Panc1 (cell line): ENCODE results near the gene MVD. TPM values are rescaled to one million over a fixed set of nuclear protein-coding genes. Genes with fewer than 3 reads are reported as not detected.

Source experiments
- ATAC-seq: fragments of 200-7000 bp; cut with Tn5 transposase; 2 replicates; pipeline ENCODE4 v1.9.1; 2020; ENCODE audit warnings: mild to moderate bottlenecking, moderate library complexity
- BruUV-seq: library from RNA; stranded (reverse); fragments of 400-500 nt; replicated peaks from 2 replicates; lab custom pipeline; 2021; lab: Mats Ljungman, UMichigan
- CTCF ChIA-PET: fragments of 300-600 bp; sonication (Branson Sonifier 250); formaldehyde crosslinking; loops from one replicate; lab custom pipeline; 2022; ENCODE audit warnings: antibody characterized with exemption; lab: Charles Lee
- POLR2A ChIA-PET: fragments of 300-600 bp; sonication (Branson Sonifier 250); formaldehyde crosslinking; loops from one replicate; lab custom pipeline; 2022; ENCODE audit warnings: antibody characterized with exemption; lab: Charles Lee
- DNase-seq: peaks from one replicate; pipeline ENCODE4 v3.0.0-alpha.2; 2010; ENCODE audit warnings: low read depth, low spot score
- H3K27ac ChIP-seq: 2 replicates; pipeline ENCODE4 v1.5.1; 2011; ENCODE audit warnings: mild to moderate bottlenecking, low read length, inconsistent platforms
- H3K27me3 ChIP-seq: fragments of 200-500 bp; sonication (Bioruptor generic); 2 replicates; pipeline ENCODE4 v1.6.0; 2014; ENCODE audit warnings: low read length, inconsistent platforms; ENCODE audit not compliant: control insufficient read depth, insufficient read depth
- H3K36me3 ChIP-seq: fragments of 200-500 bp; sonication (Bioruptor generic); 2 replicates; pipeline ENCODE4 v1.5.1; 2014; ENCODE audit warnings: inconsistent platforms, mild to moderate bottlenecking, low read length, moderate library complexity; ENCODE audit not compliant: control insufficient read depth, insufficient read depth
- H3K4me1 ChIP-seq: 2 replicates; pipeline ENCODE4 v1.5.1; 2011; ENCODE audit warnings: inconsistent platforms, mild to moderate bottlenecking, low read length, moderate library complexity; ENCODE audit not compliant: control insufficient read depth, insufficient read depth
- H3K4me3 ChIP-seq, 2 experiments: 2 replicates each; pipeline ENCODE4 v1.5.1; 2011 to 2012; ENCODE audit warnings: low read depth in 2 of 2, low read length in 2 of 2, mild to moderate bottlenecking in 2 of 2, inconsistent platforms in 1 of 2, moderate library complexity in 1 of 2
- H3K9me3 ChIP-seq: fragments of 200-500 bp; sonication (Bioruptor generic); 2 replicates; pipeline ENCODE4 v1.5.1; 2014; ENCODE audit warnings: low read depth, mild to moderate bottlenecking, inconsistent platforms, low read length, moderate library complexity; ENCODE audit not compliant: control insufficient read depth, insufficient read depth
- POLR2AphosphoS5 ChIP-seq: IDR thresholded peaks from 2 replicates; pipeline ENCODE4 v1.6.1; 2012; ENCODE audit warnings: mild to moderate bottlenecking, low read depth, low read length, moderate library complexity
- SIN3A ChIP-seq: IDR thresholded peaks from 2 replicates; pipeline ENCODE4 v1.6.1; 2012; ENCODE audit warnings: low read depth, mild to moderate bottlenecking, low read length, moderate library complexity, borderline replicate concordance; ENCODE audit not compliant: insufficient read depth
- TCF7L2 ChIP-seq: IDR thresholded peaks from 2 replicates; pipeline ENCODE4 v1.6.1; 2011; ENCODE audit warnings: mild to moderate bottlenecking, low read depth, low read length, inconsistent platforms
- in situ Hi-C: cut with HindIII; loops from 2 replicates; pipeline ENCODE4 v1.10.0; 2016; ENCODE audit warnings: low sequenced_read_pairs, low pct_unique_long_range_greater_than_20kb
- intact Hi-C: fragments of 100-400 bp; cut with micrococcal nuclease; formaldehyde crosslinking; loops from one replicate; pipeline ENCODE4 v1.10.0; 2022; ENCODE audit not compliant: unreplicated experiment
- total RNA-seq: library from RNA; stranded (reverse); gene quantifications from one replicate; pipeline ENCODE4 v1.2.1, GENCODE V29; 2021; ENCODE audit not compliant: unreplicated experiment
- TF ChIP-seq, protein P1 (sequence below), 2 experiments: IDR thresholded peaks; 2 replicates each; pipeline ENCODE4 v1.6.1; 2011 to 2012; ENCODE audit warnings: low read depth in 2 of 2, control low read depth in 1 of 2, low read length in 1 of 2, mild to moderate bottlenecking in 1 of 2, moderate library complexity in 1 of 2; ENCODE audit not compliant: insufficient read depth in 1 of 2
- TF ChIP-seq, protein P2 (sequence below): fragments of 450-650 bp; IDR thresholded peaks from 2 replicates; pipeline ENCODE4 v1.5.1; 2017; ENCODE audit warnings: mild to moderate bottlenecking

Gene MVD
- total RNA-seq, 1 experiment from 2014 or later: 96.8 TPM

DNA sequence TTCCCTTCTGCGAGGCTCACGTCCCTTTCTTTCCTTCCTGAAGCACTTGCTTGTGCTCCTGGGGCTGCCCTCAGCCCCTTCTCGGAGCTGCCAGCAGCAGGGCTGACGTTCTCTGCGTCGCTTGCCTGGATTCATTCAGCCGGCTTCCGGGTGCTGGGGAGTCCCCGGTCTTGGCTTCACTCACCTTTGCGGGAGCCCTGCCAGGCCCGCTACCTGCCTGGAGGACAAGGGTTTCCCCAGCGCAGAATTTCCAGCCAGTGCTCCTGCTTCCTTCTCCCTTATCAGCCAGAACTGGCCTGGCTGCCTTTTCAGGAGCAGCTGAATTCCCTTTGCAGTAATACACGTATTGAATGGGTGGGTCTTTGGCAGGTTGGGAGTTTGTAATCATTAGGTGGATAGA lies 46.6 kb downstream of the MVD start:
- H3K27ac ChIP-seq: no peak overlapping the region
- ChIA-PET CTCF (no interaction called here), POLR2A (no interaction called here)
- intact Hi-C loops: no loop called here
- TF ChIP-seq POLR2AphosphoS5 (no peak), TCF7L2 (no peak), SIN3A (no peak)
- TF ChIP-seq, protein P1, sequence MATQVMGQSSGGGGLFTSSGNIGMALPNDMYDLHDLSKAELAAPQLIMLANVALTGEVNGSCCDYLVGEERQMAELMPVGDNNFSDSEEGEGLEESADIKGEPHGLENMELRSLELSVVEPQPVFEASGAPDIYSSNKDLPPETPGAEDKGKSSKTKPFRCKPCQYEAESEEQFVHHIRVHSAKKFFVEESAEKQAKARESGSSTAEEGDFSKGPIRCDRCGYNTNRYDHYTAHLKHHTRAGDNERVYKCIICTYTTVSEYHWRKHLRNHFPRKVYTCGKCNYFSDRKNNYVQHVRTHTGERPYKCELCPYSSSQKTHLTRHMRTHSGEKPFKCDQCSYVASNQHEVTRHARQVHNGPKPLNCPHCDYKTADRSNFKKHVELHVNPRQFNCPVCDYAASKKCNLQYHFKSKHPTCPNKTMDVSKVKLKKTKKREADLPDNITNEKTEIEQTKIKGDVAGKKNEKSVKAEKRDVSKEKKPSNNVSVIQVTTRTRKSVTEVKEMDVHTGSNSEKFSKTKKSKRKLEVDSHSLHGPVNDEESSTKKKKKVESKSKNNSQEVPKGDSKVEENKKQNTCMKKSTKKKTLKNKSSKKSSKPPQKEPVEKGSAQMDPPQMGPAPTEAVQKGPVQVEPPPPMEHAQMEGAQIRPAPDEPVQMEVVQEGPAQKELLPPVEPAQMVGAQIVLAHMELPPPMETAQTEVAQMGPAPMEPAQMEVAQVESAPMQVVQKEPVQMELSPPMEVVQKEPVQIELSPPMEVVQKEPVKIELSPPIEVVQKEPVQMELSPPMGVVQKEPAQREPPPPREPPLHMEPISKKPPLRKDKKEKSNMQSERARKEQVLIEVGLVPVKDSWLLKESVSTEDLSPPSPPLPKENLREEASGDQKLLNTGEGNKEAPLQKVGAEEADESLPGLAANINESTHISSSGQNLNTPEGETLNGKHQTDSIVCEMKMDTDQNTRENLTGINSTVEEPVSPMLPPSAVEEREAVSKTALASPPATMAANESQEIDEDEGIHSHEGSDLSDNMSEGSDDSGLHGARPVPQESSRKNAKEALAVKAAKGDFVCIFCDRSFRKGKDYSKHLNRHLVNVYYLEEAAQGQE (IDR thresholded peaks at IDR 0.05; ENCODE audit: insufficient read depth in 1 of 2, low read depth in 2 of 2, low read length in 1 of 2): no peak
- TF ChIP-seq, protein P2, sequence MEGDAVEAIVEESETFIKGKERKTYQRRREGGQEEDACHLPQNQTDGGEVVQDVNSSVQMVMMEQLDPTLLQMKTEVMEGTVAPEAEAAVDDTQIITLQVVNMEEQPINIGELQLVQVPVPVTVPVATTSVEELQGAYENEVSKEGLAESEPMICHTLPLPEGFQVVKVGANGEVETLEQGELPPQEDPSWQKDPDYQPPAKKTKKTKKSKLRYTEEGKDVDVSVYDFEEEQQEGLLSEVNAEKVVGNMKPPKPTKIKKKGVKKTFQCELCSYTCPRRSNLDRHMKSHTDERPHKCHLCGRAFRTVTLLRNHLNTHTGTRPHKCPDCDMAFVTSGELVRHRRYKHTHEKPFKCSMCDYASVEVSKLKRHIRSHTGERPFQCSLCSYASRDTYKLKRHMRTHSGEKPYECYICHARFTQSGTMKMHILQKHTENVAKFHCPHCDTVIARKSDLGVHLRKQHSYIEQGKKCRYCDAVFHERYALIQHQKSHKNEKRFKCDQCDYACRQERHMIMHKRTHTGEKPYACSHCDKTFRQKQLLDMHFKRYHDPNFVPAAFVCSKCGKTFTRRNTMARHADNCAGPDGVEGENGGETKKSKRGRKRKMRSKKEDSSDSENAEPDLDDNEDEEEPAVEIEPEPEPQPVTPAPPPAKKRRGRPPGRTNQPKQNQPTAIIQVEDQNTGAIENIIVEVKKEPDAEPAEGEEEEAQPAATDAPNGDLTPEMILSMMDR: no peak
- H3K36me3 ChIP-seq: no peaks in the 10 kb centered on the region; the same call in 1 of the 2 replicates
- H3K27me3 ChIP-seq: no peaks in the 10 kb centered on the region
- ATAC-seq: no peak
- H3K4me3 ChIP-seq: no peak overlapping the region
- BruUV-seq: no TSS peak
- no peaks in the 10 kb centered on the region for H3K4me1 ChIP-seq
- DNase-seq: no peak
- in situ Hi-C loops: no loop called here
- no peaks in the 10 kb centered on the region for H3K9me3 ChIP-seq

DNA sequence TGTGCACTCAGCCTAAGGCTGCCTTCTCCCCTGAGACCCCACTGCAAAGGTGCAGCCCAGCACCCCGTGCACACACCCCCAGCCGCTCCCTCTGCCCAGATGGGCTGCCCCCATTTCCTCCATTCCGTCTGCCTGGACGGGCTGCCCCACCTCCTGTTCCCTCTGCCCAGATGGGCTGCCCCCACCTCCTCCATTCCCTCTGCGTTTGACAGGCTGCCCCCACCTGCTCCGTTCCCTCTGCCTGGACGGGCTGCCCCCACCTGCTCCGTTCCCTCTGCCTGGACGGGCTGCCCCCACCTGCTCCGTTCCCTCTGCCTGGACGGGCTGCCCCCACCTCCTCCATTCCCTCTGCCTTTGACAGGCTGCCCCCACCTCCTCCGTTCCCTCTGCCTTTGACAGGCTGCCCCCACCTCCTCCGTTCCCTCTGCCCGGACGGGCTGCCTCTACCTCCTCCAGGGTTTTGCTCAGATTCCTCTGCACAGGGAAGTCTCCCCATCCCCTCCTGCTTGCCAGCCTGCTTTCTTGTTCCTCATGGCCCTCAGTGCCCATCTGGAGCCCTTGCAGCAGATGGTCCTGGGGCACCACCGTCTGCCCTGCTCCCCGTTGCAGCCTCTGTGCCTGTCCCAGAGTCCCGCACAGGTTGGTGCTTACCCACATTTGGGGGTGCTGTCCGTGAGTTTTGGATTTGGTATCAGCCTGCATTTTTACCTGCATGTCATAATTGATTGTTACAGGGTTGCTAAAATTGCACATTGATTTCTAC lies 47.9 kb downstream of the MVD start:
- Histone ChIP-seq H3K4me1 (no peaks in the 10 kb centered on the region), H3K9me3 (no peaks in the 10 kb centered on the region), H3K27me3 (no peaks in the 10 kb centered on the region), H3K4me3 (no peak overlapping the region), H3K36me3 (no peaks in the 10 kb centered on the region; the same call in 1 of the 2 replicates), H3K27ac (no peak overlapping the region)
- no TSS peak for BruUV-seq
- ChIA-PET CTCF (no interaction called here), POLR2A (no interaction called here)
- in situ Hi-C loops (no loop called here), intact Hi-C loops (no loop called here)
- TF ChIP-seq POLR2AphosphoS5: no peak
- TF ChIP-seq, protein P2: no peak
- no peak for TF ChIP-seq TCF7L2
- no peak for TF ChIP-seq SIN3A
- TF ChIP-seq, protein P1 (IDR thresholded peaks at IDR 0.05; ENCODE audit: insufficient read depth in 1 of 2, low read depth in 2 of 2, low read length in 1 of 2): no peak
- ATAC-seq (no peak), DNase-seq (no peak)
